Measurements from ENCODE around the gene ZEB2. TPM values are rescaled to one million over a fixed set of nuclear protein-coding genes. Genes with fewer than 3 reads are reported as not detected.

Gene ZEB2
- total RNA-seq, 2 donors from 2014 or later: 76.1 to 91.7 TPM

DNA sequence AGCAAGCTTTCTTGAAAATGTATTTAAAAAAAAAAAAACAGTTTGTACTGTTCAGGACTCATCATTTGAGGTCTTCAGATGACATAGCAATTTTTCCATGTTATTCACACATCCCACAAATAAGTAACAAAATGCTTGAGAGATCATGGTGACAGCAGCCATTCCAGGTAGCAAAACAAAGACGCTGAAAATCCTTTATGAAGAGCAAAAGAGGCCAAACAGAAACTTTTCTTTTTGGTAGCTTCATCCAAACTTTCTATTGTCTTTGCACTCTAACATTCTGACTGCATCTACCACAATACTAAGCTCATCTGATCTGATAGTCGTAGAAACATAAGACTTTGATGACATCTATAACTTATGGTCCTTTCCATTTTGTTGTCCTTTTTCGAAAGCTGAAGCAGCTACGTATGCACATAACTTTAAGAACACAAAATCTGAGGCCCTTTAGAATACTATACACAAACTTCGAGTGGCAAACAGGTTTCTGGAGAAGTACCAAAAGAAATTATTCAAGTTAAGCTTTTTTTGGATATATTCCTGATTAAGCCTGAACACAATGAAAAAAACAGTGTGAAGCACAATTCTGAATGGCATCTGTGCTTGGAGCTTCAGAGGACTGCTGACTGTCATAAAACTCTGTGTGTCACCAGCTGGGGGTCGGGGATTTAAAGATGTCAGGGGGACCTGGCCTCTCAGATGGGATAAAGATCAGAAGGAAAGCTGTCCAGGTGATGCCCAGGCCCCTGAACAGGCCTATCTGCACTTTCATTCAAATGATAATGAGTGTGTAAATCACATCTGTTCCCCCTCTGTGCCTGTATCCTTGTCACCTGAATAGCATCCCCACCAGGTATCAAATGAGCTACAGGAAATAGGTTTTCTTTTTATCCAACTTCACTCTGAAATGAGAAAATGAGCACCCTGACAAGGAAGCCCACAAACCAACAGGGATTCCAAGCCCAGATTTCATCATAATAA is 75.8 kb downstream of the ZEB2 start:
- H3K27me3 ChIP-seq: no peaks in the 10 kb centered on the region
- H3K36me3 ChIP-seq: no peaks in the 10 kb centered on the region
- DNase-seq (ENCODE audit: low spot score): no peak
- H3K4me1 ChIP-seq: peaks cover 0 to 68% of the 10 kb centered on the region in 2 donors
- TF ChIP-seq, protein P1, sequence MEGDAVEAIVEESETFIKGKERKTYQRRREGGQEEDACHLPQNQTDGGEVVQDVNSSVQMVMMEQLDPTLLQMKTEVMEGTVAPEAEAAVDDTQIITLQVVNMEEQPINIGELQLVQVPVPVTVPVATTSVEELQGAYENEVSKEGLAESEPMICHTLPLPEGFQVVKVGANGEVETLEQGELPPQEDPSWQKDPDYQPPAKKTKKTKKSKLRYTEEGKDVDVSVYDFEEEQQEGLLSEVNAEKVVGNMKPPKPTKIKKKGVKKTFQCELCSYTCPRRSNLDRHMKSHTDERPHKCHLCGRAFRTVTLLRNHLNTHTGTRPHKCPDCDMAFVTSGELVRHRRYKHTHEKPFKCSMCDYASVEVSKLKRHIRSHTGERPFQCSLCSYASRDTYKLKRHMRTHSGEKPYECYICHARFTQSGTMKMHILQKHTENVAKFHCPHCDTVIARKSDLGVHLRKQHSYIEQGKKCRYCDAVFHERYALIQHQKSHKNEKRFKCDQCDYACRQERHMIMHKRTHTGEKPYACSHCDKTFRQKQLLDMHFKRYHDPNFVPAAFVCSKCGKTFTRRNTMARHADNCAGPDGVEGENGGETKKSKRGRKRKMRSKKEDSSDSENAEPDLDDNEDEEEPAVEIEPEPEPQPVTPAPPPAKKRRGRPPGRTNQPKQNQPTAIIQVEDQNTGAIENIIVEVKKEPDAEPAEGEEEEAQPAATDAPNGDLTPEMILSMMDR (IDR thresholded peaks at IDR 0.05): no peak
- peak overlapping the region; percentile 62 to 70 for H3K27ac ChIP-seq
- peak overlapping the region in 1 of 2 donors; percentile 14 for H3K4me3 ChIP-seq
- H3K9me3 ChIP-seq: no peaks in the 10 kb centered on the region

DNA sequence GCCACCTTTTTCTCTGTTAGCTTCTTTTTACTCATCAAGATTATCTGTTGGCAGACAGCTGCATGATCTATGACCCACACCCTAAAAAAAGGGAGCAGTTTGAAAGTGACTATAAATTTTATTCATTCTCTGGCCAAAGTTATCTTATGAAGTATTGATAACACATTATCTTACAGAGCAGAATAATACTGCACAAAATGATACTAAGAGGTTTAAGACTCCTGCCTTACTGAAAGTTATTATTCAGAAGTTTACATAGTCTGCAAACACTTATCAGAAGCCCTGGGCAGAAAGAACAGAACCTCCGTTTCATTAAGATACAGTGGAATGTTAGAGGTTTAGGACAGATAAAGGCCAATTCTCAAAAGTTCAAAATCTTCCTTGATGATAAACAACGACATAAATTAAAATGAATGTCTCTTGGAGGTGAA is 78.2 kb downstream of the ZEB2 start:
- TF ChIP-seq, protein P1 (IDR thresholded peaks at IDR 0.05): no peak
- Histone ChIP-seq H3K4me3 (no peak overlapping the region), H3K27ac (peak overlapping the region; percentile 56 to 69), H3K4me1 (peaks cover 0 to 64% of the 10 kb centered on the region in 2 donors), H3K27me3 (no peaks in the 10 kb centered on the region), H3K36me3 (no peaks in the 10 kb centered on the region), H3K9me3 (no peaks in the 10 kb centered on the region)
- no peak for DNase-seq (ENCODE audit: low spot score)

DNA sequence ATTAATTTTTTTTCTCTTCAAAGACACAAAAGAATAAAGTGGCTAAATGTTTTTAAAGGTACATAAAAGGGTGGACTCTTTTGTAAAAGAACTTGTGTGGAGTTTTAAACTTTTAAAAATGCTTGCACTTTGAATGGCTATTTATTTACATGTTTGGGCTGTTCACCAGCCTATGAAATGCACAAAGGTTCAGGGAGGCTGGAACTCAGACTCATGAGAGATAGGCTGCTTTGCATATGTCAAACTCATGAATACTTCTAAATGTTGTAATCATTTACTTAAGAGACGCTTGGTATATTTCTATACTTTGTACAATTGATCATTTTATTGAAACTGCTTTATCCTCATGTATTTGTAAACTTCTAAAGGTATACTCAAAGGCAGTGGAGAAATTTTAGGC is 79.9 kb downstream of the ZEB2 start:
- H3K27me3 ChIP-seq: no peaks in the 10 kb centered on the region
- no peaks in the 10 kb centered on the region for H3K9me3 ChIP-seq
- H3K4me3 ChIP-seq: no peak overlapping the region
- no peak for DNase-seq (ENCODE audit: low spot score)
- H3K27ac ChIP-seq: no peak overlapping the region
- TF ChIP-seq, protein P1 (IDR thresholded peaks at IDR 0.05): no peak
- H3K4me1 ChIP-seq: peaks cover 0 to 64% of the 10 kb centered on the region in 2 donors
- no peaks in the 10 kb centered on the region for H3K36me3 ChIP-seq

DNA sequence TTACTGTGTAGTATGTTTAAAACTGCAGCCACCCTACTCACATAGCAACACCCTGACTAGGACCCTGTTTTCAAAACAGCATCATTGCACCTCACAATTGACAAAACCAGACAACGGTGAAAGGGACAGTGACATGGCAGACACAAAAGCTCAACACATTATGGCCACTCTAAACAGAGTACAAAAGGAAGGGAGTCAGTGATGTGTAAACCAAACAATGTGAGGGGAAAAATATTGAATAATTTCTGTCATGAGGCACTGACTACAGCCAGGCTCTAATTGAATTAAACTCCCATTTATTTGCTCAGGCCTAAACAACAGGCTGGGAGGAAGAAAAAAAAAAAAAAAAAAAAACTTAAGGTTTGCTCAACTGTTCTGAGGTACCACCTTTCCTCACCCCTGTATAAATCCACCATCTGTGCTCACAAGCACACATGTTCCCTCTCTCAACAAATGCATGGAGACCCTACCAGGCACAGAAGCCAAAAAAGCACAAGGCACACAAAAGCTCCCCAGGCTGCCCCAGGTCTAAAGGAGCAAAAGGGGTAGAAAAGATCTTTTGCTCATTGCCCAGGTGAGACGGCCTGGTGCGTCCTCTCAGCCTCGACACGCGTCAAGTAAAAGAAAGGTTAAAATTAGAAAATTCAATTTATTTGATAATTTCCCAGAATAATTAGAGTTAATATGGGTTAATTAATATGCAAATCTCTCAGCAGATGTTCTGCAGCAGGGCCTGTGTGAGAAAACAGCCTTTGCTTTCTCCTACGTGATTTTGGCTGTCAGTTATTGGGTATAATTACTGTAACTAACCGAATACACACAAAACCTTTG is 80.9 kb downstream of the ZEB2 start:
- H3K4me1 ChIP-seq: peaks cover 0 to 55% of the 10 kb centered on the region in 2 donors
- no peak overlapping the region for H3K4me3 ChIP-seq
- peak overlapping the region; percentile 8 to 12 for H3K27ac ChIP-seq
- H3K27me3 ChIP-seq: no peaks in the 10 kb centered on the region
- DNase-seq (ENCODE audit: low spot score): no peak
- no peaks in the 10 kb centered on the region for H3K36me3 ChIP-seq
- TF ChIP-seq, protein P1 (IDR thresholded peaks at IDR 0.05): no peak
- H3K9me3 ChIP-seq: no peaks in the 10 kb centered on the region

DNA sequence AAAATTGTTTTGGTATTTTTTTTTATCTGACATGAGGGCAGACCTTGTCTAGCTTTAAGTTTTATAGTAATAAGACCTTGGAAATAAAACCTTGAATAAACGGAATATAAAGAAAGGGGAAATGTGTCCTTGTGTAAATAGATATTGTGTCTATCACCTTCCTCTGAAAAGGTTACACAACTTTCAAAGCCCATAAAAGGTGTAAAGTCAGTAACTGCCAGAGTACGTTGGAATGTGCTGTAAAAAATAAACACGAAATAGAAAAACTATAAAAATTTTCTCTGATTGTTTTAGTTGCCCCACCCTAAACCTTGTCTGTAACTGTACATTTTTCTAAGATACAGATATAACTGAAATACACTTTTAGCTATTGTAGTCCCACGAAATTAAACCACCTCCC is 82.3 kb downstream of the ZEB2 start:
- Histone ChIP-seq H3K9me3 (no peaks in the 10 kb centered on the region), H3K4me3 (no peak overlapping the region), H3K27ac (peak overlapping the region in 1 of 2 donors; percentile 1), H3K4me1 (peaks cover 0 to 55% of the 10 kb centered on the region in 2 donors), H3K27me3 (no peaks in the 10 kb centered on the region), H3K36me3 (no peaks in the 10 kb centered on the region)
- DNase-seq (ENCODE audit: low spot score): no peak
- TF ChIP-seq, protein P1 (IDR thresholded peaks at IDR 0.05): no peak
